ENCODE data around the gene SRGAP1.

DNA sequence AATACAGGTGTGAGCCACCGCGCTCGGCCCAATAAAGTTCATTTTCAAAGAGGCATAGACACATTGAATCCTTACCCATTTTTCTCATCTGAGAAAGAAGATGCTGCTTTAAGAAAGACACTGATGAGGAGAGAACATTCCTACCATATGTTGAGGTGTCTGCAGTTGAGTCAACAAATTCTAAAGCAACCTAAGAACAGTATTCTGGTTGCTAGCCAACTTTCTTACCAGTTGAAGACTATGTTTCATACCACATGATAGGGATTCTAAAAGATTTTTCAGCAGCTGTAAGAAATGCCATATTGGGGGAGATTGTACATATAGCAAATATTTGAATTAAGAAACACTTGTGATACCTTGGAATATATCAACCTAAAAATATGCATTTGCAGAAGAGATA is 160.1 kb downstream of the SRGAP1 start:
- TF ChIP-seq, protein P1, sequence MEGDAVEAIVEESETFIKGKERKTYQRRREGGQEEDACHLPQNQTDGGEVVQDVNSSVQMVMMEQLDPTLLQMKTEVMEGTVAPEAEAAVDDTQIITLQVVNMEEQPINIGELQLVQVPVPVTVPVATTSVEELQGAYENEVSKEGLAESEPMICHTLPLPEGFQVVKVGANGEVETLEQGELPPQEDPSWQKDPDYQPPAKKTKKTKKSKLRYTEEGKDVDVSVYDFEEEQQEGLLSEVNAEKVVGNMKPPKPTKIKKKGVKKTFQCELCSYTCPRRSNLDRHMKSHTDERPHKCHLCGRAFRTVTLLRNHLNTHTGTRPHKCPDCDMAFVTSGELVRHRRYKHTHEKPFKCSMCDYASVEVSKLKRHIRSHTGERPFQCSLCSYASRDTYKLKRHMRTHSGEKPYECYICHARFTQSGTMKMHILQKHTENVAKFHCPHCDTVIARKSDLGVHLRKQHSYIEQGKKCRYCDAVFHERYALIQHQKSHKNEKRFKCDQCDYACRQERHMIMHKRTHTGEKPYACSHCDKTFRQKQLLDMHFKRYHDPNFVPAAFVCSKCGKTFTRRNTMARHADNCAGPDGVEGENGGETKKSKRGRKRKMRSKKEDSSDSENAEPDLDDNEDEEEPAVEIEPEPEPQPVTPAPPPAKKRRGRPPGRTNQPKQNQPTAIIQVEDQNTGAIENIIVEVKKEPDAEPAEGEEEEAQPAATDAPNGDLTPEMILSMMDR (IDR thresholded peaks at IDR 0.05; ENCODE audit: borderline replicate concordance, extremely low read depth, low read length, poor library complexity, severe bottlenecking): no peak
- no peak for TF ChIP-seq EZH2 (IDR thresholded peaks at IDR 0.05; ENCODE audit: borderline replicate concordance, low read depth, low read length, severe bottlenecking)

Data from DND-41 (cell line).